Measurements from ENCODE around the gene H2BW2.
"Not testable (repeated sequence)": the region's sequence is repeated elsewhere in the genome, so short reads cannot be mapped to it uniquely, and the experiment has no call there.

GRCh38 chrX:104054956-104055355 lies 15.2 kb downstream of the H2BW2 start:
- TF ChIP-seq, protein P1, sequence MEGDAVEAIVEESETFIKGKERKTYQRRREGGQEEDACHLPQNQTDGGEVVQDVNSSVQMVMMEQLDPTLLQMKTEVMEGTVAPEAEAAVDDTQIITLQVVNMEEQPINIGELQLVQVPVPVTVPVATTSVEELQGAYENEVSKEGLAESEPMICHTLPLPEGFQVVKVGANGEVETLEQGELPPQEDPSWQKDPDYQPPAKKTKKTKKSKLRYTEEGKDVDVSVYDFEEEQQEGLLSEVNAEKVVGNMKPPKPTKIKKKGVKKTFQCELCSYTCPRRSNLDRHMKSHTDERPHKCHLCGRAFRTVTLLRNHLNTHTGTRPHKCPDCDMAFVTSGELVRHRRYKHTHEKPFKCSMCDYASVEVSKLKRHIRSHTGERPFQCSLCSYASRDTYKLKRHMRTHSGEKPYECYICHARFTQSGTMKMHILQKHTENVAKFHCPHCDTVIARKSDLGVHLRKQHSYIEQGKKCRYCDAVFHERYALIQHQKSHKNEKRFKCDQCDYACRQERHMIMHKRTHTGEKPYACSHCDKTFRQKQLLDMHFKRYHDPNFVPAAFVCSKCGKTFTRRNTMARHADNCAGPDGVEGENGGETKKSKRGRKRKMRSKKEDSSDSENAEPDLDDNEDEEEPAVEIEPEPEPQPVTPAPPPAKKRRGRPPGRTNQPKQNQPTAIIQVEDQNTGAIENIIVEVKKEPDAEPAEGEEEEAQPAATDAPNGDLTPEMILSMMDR (IDR thresholded peaks at IDR 0.05; ENCODE audit: low read length) = not testable (repeated sequence)
- not testable (repeated sequence) for TF ChIP-seq EZH2 (optimal IDR thresholded peaks at IDR 0.05; ENCODE audit: low read depth, low read length)
